BLaER1 treated with 17β-estradiol and CSF1 and Interleukin-3, amounts not matched to agents 10 nM and 100 nM (cell line): ENCODE data around the gene CSPG5.

Source experiments
- H3K27ac ChIP-seq, 11 experiments: shearing (Covaris generic); formaldehyde crosslinking; 2 replicates each; pipeline ENCODE4 v1.8.1; 2022
- H3K27me3 ChIP-seq, 11 experiments: shearing (Covaris generic); formaldehyde crosslinking; 2 replicates each; pipeline ENCODE4 v1.8.1; 2022
- H3K36me3 ChIP-seq, 11 experiments: shearing (Covaris generic); formaldehyde crosslinking; 2 replicates each; pipeline ENCODE4 v1.8.1; 2022
- H3K4me1 ChIP-seq, 10 experiments: shearing (Covaris generic); formaldehyde crosslinking; 2 replicates each; pipeline ENCODE4 v1.8.1; 2022
- H3K4me2 ChIP-seq, 11 experiments: shearing (Covaris generic); formaldehyde crosslinking; 2 replicates each; pipeline ENCODE4 v1.8.1; 2022
- H3K4me3 ChIP-seq, 10 experiments: shearing (Covaris generic); formaldehyde crosslinking; 2 replicates each; pipeline ENCODE4 v1.8.1; 2022
- H3K9ac ChIP-seq, 11 experiments: shearing (Covaris generic); formaldehyde crosslinking; 2 replicates each; pipeline ENCODE4 v1.8.1; 2022
- H3K9me3 ChIP-seq, 11 experiments: shearing (Covaris generic); formaldehyde crosslinking; replicated peaks in 1 of 11; 2 replicates each; pipeline ENCODE4 v1.8.1; 2022
- H4K20me1 ChIP-seq, 11 experiments: shearing (Covaris generic); formaldehyde crosslinking; 2 replicates each; pipeline ENCODE4 v1.8.1; 2022
- Cebpa-rat ChIP-seq, 11 experiments: shearing (Covaris generic); IDR thresholded peaks; 2 replicates each; pipeline ENCODE4 v1.8.1; 2022

Gene CSPG5

DNA sequence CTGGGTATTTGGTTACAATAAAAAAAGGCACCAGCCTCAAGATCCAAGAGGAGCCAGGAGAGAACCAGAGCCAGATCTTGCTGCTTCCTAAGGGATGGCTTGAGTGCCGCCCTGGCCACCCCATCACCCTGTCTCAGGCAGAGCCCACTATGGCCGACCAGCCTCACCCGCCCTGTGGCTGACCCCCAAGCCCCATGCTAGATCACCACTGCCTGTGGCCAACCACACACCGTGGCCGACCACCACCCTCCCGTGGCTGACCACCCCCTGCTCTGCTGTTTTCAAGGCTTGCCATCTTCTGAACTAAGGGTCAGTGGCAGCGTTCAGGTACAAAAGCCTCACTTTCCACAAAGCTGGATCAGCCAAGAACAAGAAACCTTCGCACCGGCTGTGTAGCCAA lies 12.0 kb downstream of the CSPG5 start:
- Histone ChIP-seq H3K9me3 (no peaks in the 10 kb centered on the region), H3K4me2 (no peak overlapping the region), H3K4me1 (no peaks in the 10 kb centered on the region; a peak in 1 of 20 replicates), H3K36me3 (no peaks in the 10 kb centered on the region), H3K27ac (no peak overlapping the region), H3K4me3 (no peak overlapping the region), H4K20me1 (no peaks in the 10 kb centered on the region), H3K9ac (no peak overlapping the region), H3K27me3 (no peaks in the 10 kb centered on the region)
- TF ChIP-seq Cebpa-rat (IDR thresholded peaks at IDR 0.05) = no peak

DNA sequence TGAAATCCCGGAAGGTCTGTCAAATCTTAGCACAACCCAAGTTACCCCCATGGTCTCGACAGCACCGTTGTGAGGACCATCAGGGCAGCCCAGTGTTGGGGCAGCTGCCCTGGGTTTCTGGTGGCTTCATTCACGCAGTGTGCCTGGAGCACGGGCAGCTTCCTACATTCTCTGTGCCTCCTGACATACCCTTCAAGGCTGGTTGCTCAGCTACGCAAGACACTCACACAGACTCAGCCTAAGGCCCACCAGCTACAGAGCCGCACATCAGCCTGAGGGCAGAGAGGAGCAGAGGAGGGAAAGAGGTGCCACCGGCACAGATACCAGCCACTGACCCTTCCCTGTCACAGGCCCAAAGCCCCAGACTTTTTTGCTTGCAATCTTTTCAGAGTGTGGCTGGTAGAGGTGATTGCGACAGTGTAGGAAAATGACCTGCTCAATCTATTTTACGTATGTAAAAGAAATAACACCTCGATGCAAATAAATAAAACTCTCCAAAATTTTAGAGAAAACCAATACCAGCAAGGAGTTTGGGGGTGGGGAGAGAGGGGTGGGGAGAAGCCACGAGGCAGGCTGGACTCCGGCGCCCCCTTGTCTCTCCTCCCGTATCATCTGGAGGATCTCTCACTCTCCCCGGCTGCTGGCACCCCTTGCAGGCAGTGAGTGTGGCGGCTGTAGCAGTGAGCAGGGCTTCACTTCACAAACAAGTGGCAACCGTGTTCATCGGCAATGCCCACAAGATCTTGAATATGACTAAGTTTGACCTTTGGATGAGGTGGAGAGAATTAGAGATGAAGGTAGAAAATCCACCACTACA lies 12.7 kb downstream of the CSPG5 start:
- Histone ChIP-seq H3K4me2 (no peak overlapping the region), H4K20me1 (no peaks in the 10 kb centered on the region), H3K4me1 (no peaks in the 10 kb centered on the region; a peak in 1 of 20 replicates), H3K9me3 (no peaks in the 10 kb centered on the region), H3K4me3 (no peak overlapping the region), H3K9ac (no peak overlapping the region), H3K36me3 (no peaks in the 10 kb centered on the region), H3K27me3 (no peaks in the 10 kb centered on the region), H3K27ac (no peak overlapping the region)
- TF ChIP-seq Cebpa-rat (IDR thresholded peaks at IDR 0.05) = no peak

DNA sequence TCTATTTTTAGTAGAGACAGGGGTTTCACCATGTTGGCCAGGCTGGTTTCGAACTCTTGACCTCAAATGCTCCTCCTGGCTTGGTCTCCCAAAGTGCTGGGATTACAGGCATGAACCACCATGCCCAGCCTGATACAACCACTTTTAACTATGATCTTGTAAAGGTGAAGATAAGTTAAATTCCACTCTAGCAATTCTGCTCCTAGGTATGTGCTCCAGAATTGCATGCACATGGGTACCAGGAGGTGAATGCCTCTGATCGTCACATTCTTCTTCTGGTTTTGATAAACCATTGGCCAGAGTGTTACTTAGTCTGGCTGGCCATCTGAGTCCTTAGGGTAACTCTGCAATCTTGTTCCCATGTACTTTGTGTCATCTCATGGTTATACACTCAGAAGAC lies 22.3 kb downstream of the CSPG5 start:
- no peak overlapping the region for H3K4me3 ChIP-seq
- TF ChIP-seq Cebpa-rat (IDR thresholded peaks at IDR 0.05) = no peak
- H3K27me3 ChIP-seq = no peaks in the 10 kb centered on the region
- H3K9me3 ChIP-seq = peaks cover 0 to 12% (median 8%) of the 10 kb centered on the region in 11 experiments; a peak in 10 of 22 replicates
- H3K27ac ChIP-seq = no peak overlapping the region
- H3K4me1 ChIP-seq = 0 out of 20 replicates have a peak, but pooled peaks cover 0 to 3% (median 0%) of the 10 kb centered on the region in 10 experiments
- no peaks in the 10 kb centered on the region for H4K20me1 ChIP-seq
- no peak overlapping the region for H3K9ac ChIP-seq
- H3K36me3 ChIP-seq = no peaks in the 10 kb centered on the region
- H3K4me2 ChIP-seq = no peak overlapping the region

DNA sequence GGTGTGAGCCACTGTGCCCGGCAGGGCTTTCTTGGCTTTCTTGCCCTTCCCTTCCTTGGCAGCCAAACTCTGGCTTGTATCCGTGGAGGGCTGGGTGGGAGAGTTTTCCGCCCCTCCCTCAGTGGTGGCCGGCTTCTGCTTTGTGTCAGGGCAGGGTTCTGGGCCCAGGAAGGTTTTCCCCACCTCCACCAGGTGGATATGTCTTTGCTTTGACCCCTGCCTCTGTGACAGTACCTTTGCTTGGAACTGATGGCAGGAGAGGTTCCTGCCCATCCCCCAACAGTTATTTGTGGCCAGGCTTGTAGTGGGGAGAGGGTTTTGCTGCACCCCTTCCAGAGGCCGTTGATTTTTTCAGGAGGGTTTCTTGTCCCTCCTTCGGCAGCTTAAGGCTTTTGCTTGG lies 24.3 kb downstream of the CSPG5 start:
- Histone ChIP-seq H3K27ac (no peak overlapping the region), H3K9ac (no peak overlapping the region), H3K4me2 (no peak overlapping the region), H3K4me1 (peaks cover 0 to 3% (median 0%) of the 10 kb centered on the region in 10 experiments; a peak in 1 of 20 replicates), H3K4me3 (no peak overlapping the region), H4K20me1 (no peaks in the 10 kb centered on the region), H3K27me3 (no peaks in the 10 kb centered on the region), H3K36me3 (no peaks in the 10 kb centered on the region), H3K9me3 (peaks cover 0 to 12% (median 8%) of the 10 kb centered on the region in 11 experiments; a peak in 10 of 22 replicates)
- TF ChIP-seq Cebpa-rat (IDR thresholded peaks at IDR 0.05) = no peak

DNA sequence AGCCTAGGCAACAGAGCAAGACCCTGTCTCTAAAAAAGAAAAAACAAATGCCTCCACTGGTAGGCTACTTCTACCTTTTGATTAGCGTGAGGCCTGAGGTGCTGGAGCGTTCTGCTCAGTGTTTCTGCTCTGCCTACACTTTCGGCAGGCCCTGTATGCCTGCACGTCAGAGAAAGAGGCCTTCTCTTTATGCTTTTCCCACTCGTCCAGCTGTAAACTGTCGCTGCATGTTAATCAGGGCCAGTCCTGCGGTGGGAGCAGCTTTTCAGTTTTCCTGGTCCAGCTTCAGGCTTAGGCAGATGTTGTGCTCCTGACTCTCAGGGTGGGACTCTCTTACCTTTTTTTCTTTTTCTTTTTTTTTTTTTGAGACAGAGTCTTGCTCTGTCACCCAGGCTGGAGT lies 25.3 kb downstream of the CSPG5 start:
- H3K9ac ChIP-seq = no peak overlapping the region
- H4K20me1 ChIP-seq = no peaks in the 10 kb centered on the region
- no peaks in the 10 kb centered on the region for H3K36me3 ChIP-seq
- H3K4me2 ChIP-seq = no peak overlapping the region
- peaks cover 0 to 12% (median 8%) of the 10 kb centered on the region in 11 experiments; a peak in 10 of 22 replicates for H3K9me3 ChIP-seq
- H3K4me1 ChIP-seq = peaks cover 0 to 3% (median 0%) of the 10 kb centered on the region in 10 experiments; a peak in 1 of 20 replicates
- no peak overlapping the region for H3K27ac ChIP-seq
- TF ChIP-seq Cebpa-rat (IDR thresholded peaks at IDR 0.05) = no peak
- H3K27me3 ChIP-seq = no peaks in the 10 kb centered on the region
- H3K4me3 ChIP-seq = no peak overlapping the region

DNA sequence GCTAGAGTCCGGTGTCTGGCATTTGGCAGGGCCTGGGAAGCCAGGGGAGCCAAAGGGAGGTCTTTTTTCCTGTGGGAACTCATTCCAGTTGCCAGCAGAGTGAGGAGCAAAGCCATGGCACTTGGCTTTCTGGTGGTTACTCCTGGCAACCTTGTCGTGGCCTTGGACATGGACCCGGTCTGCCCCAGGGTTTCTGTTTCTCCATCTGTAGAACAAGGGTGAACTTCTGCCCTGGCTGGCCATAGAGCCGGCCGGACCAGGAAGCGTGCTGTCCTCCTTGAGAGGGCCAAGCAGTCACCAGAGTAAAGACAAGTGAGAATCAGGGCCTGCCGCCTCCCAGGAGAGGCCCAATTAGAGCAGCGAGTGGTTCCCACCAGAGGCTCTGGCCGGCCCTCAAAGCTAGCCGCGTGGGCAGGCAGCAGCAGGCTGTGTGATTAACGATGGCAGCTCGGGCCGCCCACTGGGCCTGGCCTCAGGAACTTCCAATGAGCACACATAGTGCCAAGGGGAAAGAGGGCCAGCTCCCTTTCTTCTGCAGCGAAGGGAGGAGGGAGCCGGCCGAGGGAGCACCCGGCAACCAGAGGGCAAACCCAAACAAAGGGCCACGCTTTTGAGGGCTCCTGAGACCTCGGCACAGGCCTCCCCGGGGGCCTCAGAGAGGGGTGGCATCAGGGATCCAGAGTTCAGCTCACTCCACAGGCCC lies 36.0 kb downstream of the CSPG5 start:
- Histone ChIP-seq H3K36me3 (no peaks in the 10 kb centered on the region), H3K4me2 (no peak overlapping the region), H3K27me3 (no peaks in the 10 kb centered on the region), H3K4me3 (no peak overlapping the region), H3K27ac (no peak overlapping the region), H4K20me1 (no peaks in the 10 kb centered on the region), H3K9me3 (no peaks in the 10 kb centered on the region), H3K4me1 (no peaks in the 10 kb centered on the region), H3K9ac (no peak overlapping the region)
- TF ChIP-seq Cebpa-rat (IDR thresholded peaks at IDR 0.05) = no peak

DNA sequence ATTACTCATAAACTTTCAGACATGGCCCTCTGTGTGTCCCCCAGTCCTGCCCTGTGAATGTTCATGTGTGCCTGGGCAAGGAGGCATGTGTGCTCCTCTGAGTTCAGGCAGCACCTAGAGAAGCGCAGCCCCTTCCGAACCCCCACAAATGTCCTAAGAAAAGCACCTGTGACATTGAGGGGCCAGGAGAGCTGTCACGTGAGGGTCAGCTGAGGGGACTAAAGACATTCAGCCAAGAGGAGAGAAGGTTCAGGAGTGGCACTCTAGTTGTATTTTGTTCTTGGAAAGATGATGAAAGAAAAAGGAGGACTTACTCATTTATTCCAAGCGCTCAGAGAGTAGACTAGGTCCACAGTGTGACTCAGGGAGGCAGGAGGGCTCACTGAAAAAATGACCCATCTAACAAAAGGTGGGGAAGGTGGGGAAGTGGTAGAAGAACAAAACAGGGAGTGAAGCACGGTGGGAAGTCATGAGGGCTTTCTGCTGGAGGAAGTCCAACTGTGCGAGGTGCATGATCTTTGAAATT lies 37.0 kb downstream of the CSPG5 start:
- Histone ChIP-seq H3K4me1 (no peaks in the 10 kb centered on the region), H3K4me3 (no peak overlapping the region), H3K27me3 (no peaks in the 10 kb centered on the region), H3K27ac (no peak overlapping the region), H3K4me2 (no peak overlapping the region), H3K9me3 (no peaks in the 10 kb centered on the region), H3K36me3 (no peaks in the 10 kb centered on the region), H3K9ac (no peak overlapping the region), H4K20me1 (no peaks in the 10 kb centered on the region)
- no peak for TF ChIP-seq Cebpa-rat (IDR thresholded peaks at IDR 0.05)

DNA sequence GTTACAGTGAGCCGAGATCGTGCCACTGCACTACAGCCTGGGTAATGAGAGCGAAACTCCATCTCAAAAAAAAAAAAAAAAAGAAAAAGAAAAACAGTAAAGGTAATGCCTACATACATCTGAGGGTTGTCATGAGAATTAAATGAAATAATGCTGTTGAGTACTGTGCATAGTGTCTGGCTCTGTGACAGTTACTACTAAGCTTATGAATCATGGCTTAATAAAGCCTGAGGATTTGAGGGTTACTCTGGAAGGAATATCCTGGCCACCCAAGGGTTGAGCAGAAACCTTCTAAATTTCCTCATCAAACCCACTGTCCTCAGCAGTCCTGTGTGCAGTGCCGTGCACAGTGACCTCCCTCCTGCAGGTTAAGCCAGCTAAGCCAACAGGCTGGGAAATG lies 38.4 kb downstream of the CSPG5 start:
- no peaks in the 10 kb centered on the region for H4K20me1 ChIP-seq
- H3K36me3 ChIP-seq = no peaks in the 10 kb centered on the region
- peaks cover 0 to 5% (median 0%) of the 10 kb centered on the region in 10 experiments; a peak in 6 of 20 replicates for H3K4me1 ChIP-seq
- H3K4me3 ChIP-seq = no peak overlapping the region
- H3K9ac ChIP-seq = no peak overlapping the region
- TF ChIP-seq Cebpa-rat (IDR thresholded peaks at IDR 0.05) = no peak
- H3K27ac ChIP-seq = no peak overlapping the region
- no peak overlapping the region for H3K4me2 ChIP-seq
- H3K9me3 ChIP-seq = no peaks in the 10 kb centered on the region
- no peaks in the 10 kb centered on the region for H3K27me3 ChIP-seq

DNA sequence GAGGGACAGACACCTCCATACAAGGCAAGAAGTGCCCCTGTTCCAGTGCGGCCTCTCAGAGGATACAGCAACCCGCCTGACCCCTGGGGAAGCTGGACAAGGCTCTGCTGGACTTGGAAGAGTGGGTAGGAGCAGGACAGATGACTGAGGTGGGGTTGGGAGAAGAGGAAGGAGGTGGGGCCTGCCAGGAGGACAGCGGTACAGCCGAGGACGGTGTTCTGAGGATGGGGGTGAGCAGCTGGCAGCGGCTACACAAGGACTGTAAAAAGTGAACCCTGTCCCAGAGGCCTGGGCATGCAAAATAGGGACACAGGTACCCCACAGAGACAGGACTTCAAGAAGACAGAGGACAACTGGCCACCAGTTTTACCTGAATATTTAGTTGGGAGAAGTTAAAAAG lies 41.7 kb downstream of the CSPG5 start:
- H3K9me3 ChIP-seq = no peaks in the 10 kb centered on the region
- no peaks in the 10 kb centered on the region for H4K20me1 ChIP-seq
- peaks cover 0 to 5% (median 0%) of the 10 kb centered on the region in 10 experiments; a peak in 6 of 20 replicates for H3K4me1 ChIP-seq
- TF ChIP-seq Cebpa-rat (IDR thresholded peaks at IDR 0.05) = no peak
- no peak overlapping the region for H3K4me3 ChIP-seq
- no peaks in the 10 kb centered on the region for H3K36me3 ChIP-seq
- H3K4me2 ChIP-seq = no peak overlapping the region
- H3K9ac ChIP-seq = no peak overlapping the region
- no peaks in the 10 kb centered on the region for H3K27me3 ChIP-seq
- no peak overlapping the region for H3K27ac ChIP-seq
